K562 (cell line): ENCODE measurements around the gene ZNF385C. TPM values are rescaled to one million over a fixed set of nuclear protein-coding genes. Genes with fewer than 3 reads are reported as not detected.

Experiments
- ATAC-seq: fragments of 200-7000 bp; cut with Tn5 transposase; 3 replicates; pipeline ENCODE4 v1.9.1; 2020; ENCODE audit warnings: moderate library complexity
- BruUV-seq: library from RNA; stranded (reverse); fragments of 400-500 nt; replicated peaks from 2 replicates; lab custom pipeline; 2021; lab: Mats Ljungman, UMichigan
- CTCF ChIA-PET: fragments of 300-600 bp; formaldehyde crosslinking; extraction: SDS; loops from one replicate; lab custom pipeline; 2021; ENCODE audit warnings: low intra/inter-chr PET ratio; lab: Yijun Ruan, JAX
- POLR2A ChIA-PET: fragments of 300-600, 350-650 bp; sonication (Branson Sonifier 250); formaldehyde crosslinking; extraction: SDS; loops from one replicate; lab custom pipeline; 2021; ENCODE audit warnings: antibody characterized with exemption, inconsistent platforms; lab: Yijun Ruan, JAX
- DNase-seq, 4 experiments: peaks; one replicate each; pipeline versions ENCODE4 v3.0.0 to v3.0.0-alpha.2; 2011 to 2018; ENCODE audit warnings: low spot score in 3 of 4, mixed read lengths in 3 of 4; ENCODE audit errors: extremely low read depth in 1 of 4
- FAIRE-seq: peaks from 2 replicates; lab custom pipeline; 2011; peaks lifted over from hg19 to GRCh38; lab: Jason Lieb, UNC
- H2AFZ ChIP-seq: 2 replicates; pipeline ENCODE4 v1.6.0; 2011; ENCODE audit warnings: low read depth, low read length, control low read depth, inconsistent platforms
- H3K27ac ChIP-seq: fragments of 200-600 bp; 3 replicates; pipeline ENCODE4 v1.8.0; 2011; ENCODE audit warnings: low read depth, mild to moderate bottlenecking, control low read depth, inconsistent platforms, low read length, moderate library complexity, mixed read lengths; ENCODE audit errors: extremely low read depth
- H3K27me3 ChIP-seq, 2 experiments: fragments of 300-600 bp in 1 of 2; 2 replicates in 1 of 2; 3 replicates in 1 of 2; pipeline versions ENCODE4 v1.6.0 to v1.8.0; 2011; ENCODE audit warnings: inconsistent platforms in 2 of 2, low read length in 2 of 2, mild to moderate bottlenecking in 1 of 2, mixed read lengths in 1 of 2, moderate library complexity in 1 of 2; ENCODE audit not compliant: control insufficient read depth in 2 of 2, insufficient read depth in 2 of 2
- H3K36me3 ChIP-seq: fragments of 300-600 bp; 3 replicates; pipeline ENCODE4 v1.8.0; 2011; ENCODE audit warnings: mild to moderate bottlenecking, low read length, inconsistent platforms; ENCODE audit not compliant: control insufficient read depth, insufficient read depth
- H3K4me1 ChIP-seq, 2 experiments: fragments of 200-600 bp in 1 of 2; replicated peaks in 1 of 2; 2 replicates in 1 of 2; 3 replicates in 1 of 2; pipeline versions ENCODE4 v1.5.1 to v1.8.0; 2011; ENCODE audit warnings: inconsistent platforms in 2 of 2, low read length in 2 of 2, mild to moderate bottlenecking in 1 of 2, mixed read lengths in 1 of 2, moderate library complexity in 1 of 2; ENCODE audit not compliant: control insufficient read depth in 2 of 2, insufficient read depth in 2 of 2
- H3K4me2 ChIP-seq: 2 replicates; pipeline ENCODE4 v1.6.1; 2011; ENCODE audit warnings: low read length, control low read depth, inconsistent platforms, mixed read lengths; ENCODE audit not compliant: insufficient read depth
- H3K4me3 ChIP-seq: fragments of 200-600 bp; sonication (generic), shearing (Covaris generic); 2 replicates; pipeline ENCODE4 v1.5.1; 2016; ENCODE audit warnings: control low read depth, inconsistent platforms
- H3K79me2 ChIP-seq: fragments of 200-600 bp; 3 replicates; pipeline ENCODE4 v1.8.0; 2011; ENCODE audit warnings: low read length, inconsistent platforms; ENCODE audit not compliant: control insufficient read depth, insufficient read depth
- H3K9ac ChIP-seq, 2 experiments: 2 replicates each; pipeline versions ENCODE4 v1.6.0 to v1.6.1; 2011; ENCODE audit warnings: low read depth in 2 of 2, low read length in 2 of 2, control low read depth in 1 of 2, inconsistent platforms in 1 of 2, mild to moderate bottlenecking in 1 of 2, mixed read lengths in 1 of 2; ENCODE audit not compliant: insufficient read depth in 1 of 2
- H3K9me1 ChIP-seq: one replicate; pipeline ENCODE4 v1.6.0; 2011; ENCODE audit warnings: inconsistent platforms, mild to moderate bottlenecking, low read length, moderate library complexity; ENCODE audit not compliant: control insufficient read depth, insufficient read depth
- H3K9me3 ChIP-seq: replicated peaks from 2 replicates; pipeline ENCODE4 v1.5.1; 2011; ENCODE audit warnings: low read depth, low read length, inconsistent platforms; ENCODE audit not compliant: control insufficient read depth, insufficient read depth
- H4K20me1 ChIP-seq: replicated peaks from 2 replicates; pipeline ENCODE4 v1.6.1; 2011; ENCODE audit warnings: low read length, inconsistent platforms, mixed read lengths; ENCODE audit not compliant: control insufficient read depth, insufficient read depth
- DPF2 ChIP-seq: fragments of 450-650 bp; IDR thresholded peaks from 2 replicates; pipeline ENCODE4 v1.6.1; 2016
- GTF2A2 ChIP-seq: IDR thresholded peaks from 2 replicates; pipeline ENCODE4 v1.6.1; 2016; ENCODE audit warnings: mild to moderate bottlenecking, missing genetic modification characterization, missing compliant biosample characterization
- HDAC2 ChIP-seq: fragments of 450-650 bp; IDR thresholded peaks from 2 replicates; pipeline ENCODE4 v1.6.1; 2016; ENCODE audit warnings: mild to moderate bottlenecking
- HNRNPL ChIP-seq: fragments of 200-400 bp; formaldehyde crosslinking; IDR thresholded peaks from 2 replicates; pipeline ENCODE4 v1.6.1; 2017; ENCODE audit warnings: low read depth, mild to moderate bottlenecking, low read length
- ILF3 ChIP-seq: fragments of 450-650 bp; IDR thresholded peaks from 2 replicates; pipeline ENCODE4 v1.6.1; 2018; ENCODE audit warnings: antibody characterized with exemption, mild to moderate bottlenecking, moderate library complexity, borderline replicate concordance
- KLF16 ChIP-seq: IDR thresholded peaks from 2 replicates; pipeline ENCODE4 v1.6.1; 2016; ENCODE audit warnings: antibody characterized with exemption
- MYNN ChIP-seq, 2 experiments: sonication (generic); formaldehyde crosslinking in 1 of 2; IDR thresholded peaks; 2 replicates each; pipeline versions ENCODE4 v1.5.0 to v1.6.1; 2016 to 2020; ENCODE audit warnings: antibody characterized with exemption in 1 of 2, missing genetic modification reagents in 1 of 2
- NFIC ChIP-seq: fragments of 450-650 bp; IDR thresholded peaks from 2 replicates; pipeline ENCODE4 v1.6.1; 2017; ENCODE audit warnings: mild to moderate bottlenecking, inconsistent platforms
- NFYB ChIP-seq: IDR thresholded peaks from 2 replicates; pipeline ENCODE4 v1.6.1; 2011; ENCODE audit warnings: mild to moderate bottlenecking, moderate library complexity; ENCODE audit not compliant: insufficient read length; ENCODE audit errors: extremely low read depth
- POLR2B ChIP-seq: fragments of 450-650 bp; IDR thresholded peaks from 2 replicates; pipeline ENCODE4 v1.6.1; 2018; ENCODE audit warnings: low read depth; ENCODE audit not compliant: partially characterized antibody
- XRCC3 ChIP-seq: fragments of 450-650 bp; IDR thresholded peaks from 2 replicates; pipeline ENCODE4 v1.6.1; 2017; ENCODE audit warnings: mild to moderate bottlenecking, moderate library complexity
- ZFPM2 ChIP-seq: fragments of 250-450 bp; sonication (Bioruptor Pico); IDR thresholded peaks from 2 replicates; pipeline ENCODE4 v1.5.1; 2022; ENCODE audit warnings: mild to moderate bottlenecking
- ZNF77 ChIP-seq: fragments of 250-450 bp; sonication (Bioruptor Pico); IDR thresholded peaks from 2 replicates; pipeline ENCODE4 v1.5.0; 2020
- ZSCAN32 ChIP-seq: fragments of 450-650 bp; formaldehyde crosslinking; IDR thresholded peaks from 2 replicates; pipeline ENCODE4 v1.4.0; 2020; ENCODE audit warnings: mild to moderate bottlenecking, moderate library complexity
- WGBS: fragments of 100-300 bp; shearing (Covaris generic); methylation state at CpG from one replicate; pipeline ENCODE4 v1.1.6; 2016; ENCODE audit warnings: low coverage, mixed read lengths; ENCODE audit not compliant: insufficient coverage; ENCODE audit errors: missing lambda C conversion rate; 5-methylcytosine and 5-hydroxymethylcytosine counted together
- in situ Hi-C: fragments of 300-500 bp; cut with MboI; formaldehyde crosslinking; loops from 4 replicates; pipeline ENCODE4 v1.15.0; 2018; ENCODE audit warnings: inconsistent platforms, mixed read lengths
- intact Hi-C: fragments of 100-400 bp; cut with micrococcal nuclease; formaldehyde crosslinking; loops from 2 replicates; pipeline ENCODE4 v1.14.2; 2022
- polyA plus RNA-seq, 8 experiments: library from polyadenylated mRNA; depleted of rRNA in 4 of 8; stranded (reverse) in 5 of 8; unstranded in 3 of 8; fragments of >200 nt; fragmentation: Nextera tagmentation in 2 of 8; fragmentation: Illumina TruSeq in 1 of 8; extraction: Ambion mirVana in 2 of 8; extraction: Trizol in 1 of 8; gene quantifications; 2 replicates each; pipeline versions ENCODE4 v1.2.1 to v1.2.3, GENCODE V29; 2011 to 2014; ENCODE audit warnings: inconsistent platforms in 1 of 8, missing spikeins in 1 of 8
- total RNA-seq, 7 experiments: library from RNA; depleted of rRNA in 6 of 7; stranded (reverse); fragments of >200 nt in 6 of 7; fragmentation: Illumina TruSeq in 2 of 7; extraction: Trizol in 2 of 7; gene quantifications; 2 replicates each; pipeline versions ENCODE4 v1.2.1 to v1.2.3, GENCODE V29; 2011 to 2021; ENCODE audit warnings: low replicate concordance in 1 of 7
- TF ChIP-seq, protein P1 (sequence below): fragments of 450-650 bp; IDR thresholded peaks from 2 replicates; pipeline ENCODE4 v1.6.1; 2016; ENCODE audit warnings: antibody characterized with exemption
- TF ChIP-seq, protein P2 (sequence below): sonication (generic); formaldehyde crosslinking; IDR thresholded peaks from 2 replicates; pipeline ENCODE4 v1.8.1; 2023; ENCODE audit warnings: mild to moderate bottlenecking, missing genetic modification reagents
- TF ChIP-seq, protein P3 (sequence below): sonication (generic); formaldehyde crosslinking; IDR thresholded peaks from 2 replicates; pipeline ENCODE4 v1.8.1; 2023; ENCODE audit warnings: mild to moderate bottlenecking, missing genetic modification reagents

Gene ZNF385C
- total and polyA plus RNA-seq, 9 of the 15 experiments (the other 6 are each of a cell fraction or from before 2014, with no cell fraction given): 0.03 to 0.35 (median 0.18) TPM; not detected in 1

DNA sequence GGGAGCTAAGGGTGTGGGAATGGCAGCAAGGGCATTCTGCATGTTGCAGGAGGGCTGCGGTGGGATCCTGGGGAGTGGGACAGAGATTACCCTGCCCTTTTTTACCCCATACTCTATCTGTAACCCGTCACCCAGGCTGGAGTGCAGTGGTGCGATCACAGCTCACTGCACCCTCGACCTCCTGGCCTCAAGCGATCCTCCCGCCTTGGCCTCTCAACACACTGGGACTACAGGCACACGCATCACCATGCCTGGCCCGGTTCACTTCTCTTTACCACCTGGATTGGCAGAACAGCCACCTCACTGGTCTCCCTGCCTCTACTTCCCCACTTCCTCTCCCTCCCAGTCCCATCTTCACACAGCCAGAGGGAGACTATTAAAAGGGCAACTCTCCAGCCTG lies 9.5 kb downstream of the ZNF385C start:
- Histone ChIP-seq H3K36me3 (no peaks in the 10 kb centered on the region), H3K79me2 (no peaks in the 10 kb centered on the region), H4K20me1 (no peaks in the 10 kb centered on the region), H2AFZ (no peak overlapping the region), H3K9ac (no peak overlapping the region), H3K4me3 (no peak overlapping the region), H3K27ac (no peak overlapping the region), H3K27me3 (peaks cover 0 to 9% of the 10 kb centered on the region in 2 experiments; a peak in 1 of 5 replicates), H3K4me2 (no peak overlapping the region), H3K9me3 (no peaks in the 10 kb centered on the region), H3K9me1 (no peaks in the 10 kb centered on the region), H3K4me1 (peaks cover 17 to 23% of the 10 kb centered on the region in 2 experiments)
- no peak for DNase-seq
- no peak for FAIRE-seq
- TF ChIP-seq ZSCAN32: no peak
- TF ChIP-seq HNRNPL: no peak
- TF ChIP-seq, protein P1, sequence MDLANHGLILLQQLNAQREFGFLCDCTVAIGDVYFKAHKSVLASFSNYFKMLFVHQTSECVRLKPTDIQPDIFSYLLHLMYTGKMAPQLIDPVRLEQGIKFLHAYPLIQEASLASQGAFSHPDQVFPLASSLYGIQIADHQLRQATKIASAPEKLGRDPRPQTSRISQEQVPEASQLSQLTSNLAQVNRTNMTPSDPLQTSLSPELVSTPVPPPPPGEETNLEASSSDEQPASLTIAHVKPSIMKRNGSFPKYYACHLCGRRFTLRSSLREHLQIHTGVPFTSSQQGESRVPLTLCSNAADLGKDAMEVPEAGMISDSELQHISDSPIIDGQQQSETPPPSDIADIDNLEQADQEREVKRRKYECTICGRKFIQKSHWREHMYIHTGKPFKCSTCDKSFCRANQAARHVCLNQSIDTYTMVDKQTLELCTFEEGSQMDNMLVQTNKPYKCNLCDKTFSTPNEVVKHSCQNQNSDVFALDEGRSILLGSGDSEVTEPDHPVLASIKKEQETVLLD: no peak
- no peak for TF ChIP-seq ZNF77 (CRISPR knock-in tag)
- TF ChIP-seq NFYB: no peak
- TF ChIP-seq NFIC: no peak
- no peak for TF ChIP-seq MYNN (IDR thresholded peaks at IDR 0.05)
- TF ChIP-seq MYNN (CRISPR knock-in tag; IDR thresholded peaks at IDR 0.05): no peak
- TF ChIP-seq GTF2A2 (tag): no peak
- TF ChIP-seq, protein P2, sequence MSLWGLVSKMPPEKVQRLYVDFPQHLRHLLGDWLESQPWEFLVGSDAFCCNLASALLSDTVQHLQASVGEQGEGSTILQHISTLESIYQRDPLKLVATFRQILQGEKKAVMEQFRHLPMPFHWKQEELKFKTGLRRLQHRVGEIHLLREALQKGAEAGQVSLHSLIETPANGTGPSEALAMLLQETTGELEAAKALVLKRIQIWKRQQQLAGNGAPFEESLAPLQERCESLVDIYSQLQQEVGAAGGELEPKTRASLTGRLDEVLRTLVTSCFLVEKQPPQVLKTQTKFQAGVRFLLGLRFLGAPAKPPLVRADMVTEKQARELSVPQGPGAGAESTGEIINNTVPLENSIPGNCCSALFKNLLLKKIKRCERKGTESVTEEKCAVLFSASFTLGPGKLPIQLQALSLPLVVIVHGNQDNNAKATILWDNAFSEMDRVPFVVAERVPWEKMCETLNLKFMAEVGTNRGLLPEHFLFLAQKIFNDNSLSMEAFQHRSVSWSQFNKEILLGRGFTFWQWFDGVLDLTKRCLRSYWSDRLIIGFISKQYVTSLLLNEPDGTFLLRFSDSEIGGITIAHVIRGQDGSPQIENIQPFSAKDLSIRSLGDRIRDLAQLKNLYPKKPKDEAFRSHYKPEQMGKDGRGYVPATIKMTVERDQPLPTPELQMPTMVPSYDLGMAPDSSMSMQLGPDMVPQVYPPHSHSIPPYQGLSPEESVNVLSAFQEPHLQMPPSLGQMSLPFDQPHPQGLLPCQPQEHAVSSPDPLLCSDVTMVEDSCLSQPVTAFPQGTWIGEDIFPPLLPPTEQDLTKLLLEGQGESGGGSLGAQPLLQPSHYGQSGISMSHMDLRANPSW (CRISPR knock-in tag): no peak
- no peak for TF ChIP-seq ILF3
- no peak for TF ChIP-seq HDAC2
- no peak for TF ChIP-seq DPF2
- TF ChIP-seq KLF16: no peak
- no peak for TF ChIP-seq POLR2B
- no peak for TF ChIP-seq ZFPM2
- TF ChIP-seq, protein P3, sequence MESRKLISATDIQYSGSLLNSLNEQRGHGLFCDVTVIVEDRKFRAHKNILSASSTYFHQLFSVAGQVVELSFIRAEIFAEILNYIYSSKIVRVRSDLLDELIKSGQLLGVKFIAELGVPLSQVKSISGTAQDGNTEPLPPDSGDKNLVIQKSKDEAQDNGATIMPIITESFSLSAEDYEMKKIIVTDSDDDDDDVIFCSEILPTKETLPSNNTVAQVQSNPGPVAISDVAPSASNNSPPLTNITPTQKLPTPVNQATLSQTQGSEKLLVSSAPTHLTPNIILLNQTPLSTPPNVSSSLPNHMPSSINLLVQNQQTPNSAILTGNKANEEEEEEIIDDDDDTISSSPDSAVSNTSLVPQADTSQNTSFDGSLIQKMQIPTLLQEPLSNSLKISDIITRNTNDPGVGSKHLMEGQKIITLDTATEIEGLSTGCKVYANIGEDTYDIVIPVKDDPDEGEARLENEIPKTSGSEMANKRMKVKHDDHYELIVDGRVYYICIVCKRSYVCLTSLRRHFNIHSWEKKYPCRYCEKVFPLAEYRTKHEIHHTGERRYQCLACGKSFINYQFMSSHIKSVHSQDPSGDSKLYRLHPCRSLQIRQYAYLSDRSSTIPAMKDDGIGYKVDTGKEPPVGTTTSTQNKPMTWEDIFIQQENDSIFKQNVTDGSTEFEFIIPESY: no peak
- TF ChIP-seq XRCC3: no peak
- WGBS: 36% methylated on average over 8 of the region's 8 CpGs
- ATAC-seq: no peak
- intact Hi-C loops: no loop called here
- CTCF ChIA-PET: no interaction called here
- in situ Hi-C loops: no loop called here
- BruUV-seq: no TSS peak
- POLR2A ChIA-PET: interaction anchor here (0.6 to 1.1 kb wide), 2 partner anchors 18 to 20 kb away, joined by 3 read pairs; no protein-coding TSS in a partner anchor
